ENCODE measurements around the gene TMCO2.

Gene TMCO2

DNA sequence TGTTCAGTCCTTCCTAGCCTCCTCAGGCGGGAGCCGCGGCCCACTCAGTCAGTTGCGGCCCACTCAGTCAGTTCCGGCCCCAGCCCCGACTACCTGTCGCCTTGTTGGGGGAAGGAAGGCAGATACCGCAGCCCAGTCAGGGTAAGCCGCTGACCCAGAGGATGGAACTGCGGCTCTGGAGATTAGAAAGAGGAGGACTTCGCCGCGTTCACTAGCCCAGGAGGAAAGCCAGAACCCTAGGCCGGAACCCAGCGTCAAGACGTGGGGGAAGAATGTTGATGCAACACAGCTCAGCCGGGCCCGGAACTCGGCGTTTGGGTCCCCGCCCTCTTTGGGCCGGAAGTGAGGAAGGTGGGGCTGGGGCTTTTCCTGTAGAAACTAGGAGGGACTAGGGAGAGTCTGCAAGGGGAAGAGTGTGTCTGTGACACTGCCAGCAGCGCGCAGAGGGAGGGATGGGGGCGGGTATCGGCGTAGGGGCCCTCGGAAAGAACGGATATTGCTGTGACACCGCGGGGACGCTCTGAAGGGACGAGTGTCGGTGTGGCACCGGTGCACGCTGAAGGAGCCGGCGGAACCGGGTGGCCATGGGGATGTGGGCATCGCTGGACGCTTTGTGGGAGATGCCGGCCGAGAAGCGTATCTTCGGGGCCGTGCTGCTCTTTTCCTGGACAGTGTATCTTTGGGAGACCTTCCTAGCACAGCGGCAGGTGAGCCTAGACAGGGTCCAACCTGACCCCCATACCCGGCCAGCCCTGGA is 10.1 kb downstream of the TMCO2 start, which contains the start of gene ZMPSTE24:
TSS of gene ZMPSTE24 (plus strand) at position 549 of the 757 bp plus-strand sequence. CDS start at position 585, 36 bp downstream.
- DNase-seq (ENCODE audit: low read depth in 2 of 2) = peak; percentile 88 to 91

DNA sequence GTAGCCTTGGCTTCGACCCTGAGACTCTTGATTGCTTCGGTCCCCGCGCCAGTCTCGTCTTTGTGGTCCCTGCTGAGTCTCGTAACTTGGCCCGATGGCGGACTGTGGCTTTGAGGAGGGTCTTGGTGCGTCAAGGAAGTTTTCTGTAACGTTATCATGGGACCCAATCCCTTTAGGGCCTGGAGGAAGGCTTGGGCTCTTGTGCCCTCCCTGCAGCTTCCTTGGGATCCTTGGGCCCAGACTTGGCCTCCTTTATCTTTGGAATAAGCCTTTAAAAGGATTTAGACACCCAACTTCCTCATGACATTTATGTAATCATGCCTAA is 10.7 kb downstream of the TMCO2 start:
- no peak for DNase-seq (ENCODE audit: low read depth in 2 of 2)

DNA sequence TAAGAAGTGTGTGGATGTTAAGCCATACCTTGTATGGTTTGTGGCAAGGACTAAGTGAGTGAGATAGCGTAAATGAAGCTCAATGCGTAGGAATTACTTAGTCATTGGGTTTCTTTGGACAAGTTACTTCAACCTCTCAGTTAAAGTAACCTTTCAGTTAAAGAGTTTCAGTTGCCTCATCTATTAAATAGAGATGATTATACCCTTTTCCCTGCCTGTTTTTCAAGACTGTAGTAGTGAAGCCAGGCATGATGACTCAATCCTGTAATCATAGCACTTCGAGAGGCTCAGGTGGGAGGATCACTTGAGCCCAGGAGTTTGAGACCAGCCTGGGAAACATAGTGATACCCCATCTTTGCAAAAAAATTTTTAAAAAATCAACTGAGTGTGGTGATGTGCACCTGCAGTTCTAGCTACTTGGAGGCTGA is 16.6 kb downstream of the TMCO2 start:
- no peak for DNase-seq (ENCODE audit: low read depth in 2 of 2)

DNA sequence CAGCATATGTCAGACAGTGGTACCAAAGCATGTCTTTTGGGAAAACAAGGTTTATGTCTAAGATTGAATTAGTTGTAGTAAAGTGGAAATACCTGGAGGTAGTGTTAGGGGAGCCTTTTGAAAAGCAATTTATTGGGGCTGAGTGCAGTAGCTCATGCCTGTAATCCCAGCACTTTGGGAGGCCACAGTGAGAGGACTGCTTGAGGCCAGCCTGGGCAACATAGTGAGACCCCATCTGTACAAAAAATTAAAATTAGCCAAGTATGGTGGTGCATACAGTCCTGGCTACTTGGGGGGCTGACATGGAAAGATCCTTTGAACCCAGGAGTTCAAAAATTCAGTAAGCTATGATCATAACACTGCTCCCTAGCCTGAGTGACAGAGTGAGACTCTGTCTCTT is 17.6 kb downstream of the TMCO2 start:
- no peak for DNase-seq (ENCODE audit: low read depth in 2 of 2)

DNA sequence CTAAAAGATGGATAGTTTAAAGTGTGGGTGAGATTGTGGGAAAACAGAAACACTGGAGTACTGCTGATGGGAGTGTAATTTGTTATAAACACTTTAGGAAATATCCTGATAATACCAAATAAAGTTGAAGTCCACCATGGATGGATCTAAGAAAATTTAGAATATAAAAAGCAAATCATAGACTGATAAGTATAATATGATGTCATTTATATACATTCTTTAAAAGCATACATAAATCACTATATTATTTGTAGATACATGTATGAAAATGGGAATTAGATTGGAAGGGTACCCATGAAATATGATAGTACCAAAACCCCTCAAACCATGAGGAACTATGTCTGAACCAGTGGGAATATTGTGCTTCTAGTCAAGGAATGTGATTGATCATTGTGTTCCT is 18.2 kb downstream of the TMCO2 start:
- no peak for DNase-seq (ENCODE audit: low read depth in 2 of 2)

DNA sequence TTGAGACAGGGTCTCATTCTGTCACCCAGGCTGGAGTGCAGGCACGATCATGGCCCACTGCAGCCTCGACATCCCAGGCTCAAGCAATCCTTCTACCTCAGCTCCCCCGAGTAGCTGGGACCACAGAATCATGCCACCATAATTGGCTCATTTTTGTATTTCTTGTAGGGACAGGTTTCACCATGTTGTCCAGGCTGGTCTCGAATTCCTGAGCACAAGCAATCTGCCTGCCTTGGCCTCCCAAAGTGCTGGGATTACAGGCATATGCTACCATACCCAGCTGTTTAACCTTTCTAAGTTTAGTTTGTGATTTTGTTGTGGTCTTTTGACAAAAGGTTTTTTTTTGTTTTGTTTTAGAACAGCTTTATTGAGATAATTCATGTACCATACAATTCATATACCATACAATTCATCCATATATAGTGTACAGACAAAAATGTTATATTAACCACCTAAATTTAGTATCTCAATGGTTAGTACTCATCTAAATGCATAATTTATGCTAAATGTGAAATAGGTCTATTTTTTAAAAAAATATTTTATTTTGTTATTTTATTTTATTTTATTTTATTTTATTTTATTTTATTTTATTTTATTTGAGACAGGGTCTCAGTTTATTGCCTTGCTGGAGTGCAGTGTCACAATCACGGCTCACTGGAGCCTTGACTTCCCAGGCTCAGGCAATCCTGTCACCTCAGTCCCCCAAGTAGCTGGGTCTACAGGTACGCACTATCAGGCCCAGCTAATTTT is 19.2 kb downstream of the TMCO2 start:
- no peak for DNase-seq (ENCODE audit: low read depth in 2 of 2)

DNA sequence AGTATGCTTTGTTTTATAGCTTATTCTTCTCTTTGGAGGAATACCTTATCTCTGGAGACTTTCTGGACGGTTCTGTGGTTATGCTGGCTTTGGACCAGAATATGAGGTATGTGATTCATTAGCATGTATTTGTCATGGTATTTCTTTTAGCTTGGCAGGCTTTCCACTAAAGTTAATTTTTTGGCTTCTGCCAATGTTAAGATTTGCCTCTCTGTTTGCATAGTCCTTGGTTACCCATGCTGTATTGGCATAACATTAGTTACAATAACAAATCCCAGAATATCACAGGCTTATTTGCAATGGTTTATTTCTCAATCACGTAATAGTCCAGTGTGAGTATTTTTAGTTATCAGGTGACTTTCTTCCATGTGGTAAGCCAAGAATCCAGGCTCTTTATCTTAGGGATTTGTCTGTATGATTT is 20.0 kb downstream of the TMCO2 start:
- DNase-seq (ENCODE audit: low read depth in 2 of 2) = no peak

DNA sequence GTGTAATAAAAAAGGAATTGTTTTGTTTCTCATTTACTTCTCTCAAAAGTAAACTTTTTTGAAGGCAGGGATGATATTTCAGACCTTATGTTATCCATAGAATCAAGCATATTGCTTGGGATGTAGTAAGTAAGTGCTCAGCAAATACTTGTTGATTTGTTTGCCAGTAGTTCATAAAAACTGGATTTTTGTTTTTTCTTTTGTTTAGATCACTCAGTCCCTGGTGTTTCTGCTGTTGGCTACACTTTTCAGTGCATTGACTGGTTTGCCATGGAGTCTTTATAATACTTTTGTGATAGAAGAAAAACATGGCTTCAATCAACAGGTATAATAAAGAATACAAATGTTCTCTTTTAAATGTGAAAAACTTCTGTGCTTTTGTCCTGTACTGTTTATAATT is 20.5 kb downstream of the TMCO2 start:
- DNase-seq (ENCODE audit: low read depth in 2 of 2) = no peak

DNA sequence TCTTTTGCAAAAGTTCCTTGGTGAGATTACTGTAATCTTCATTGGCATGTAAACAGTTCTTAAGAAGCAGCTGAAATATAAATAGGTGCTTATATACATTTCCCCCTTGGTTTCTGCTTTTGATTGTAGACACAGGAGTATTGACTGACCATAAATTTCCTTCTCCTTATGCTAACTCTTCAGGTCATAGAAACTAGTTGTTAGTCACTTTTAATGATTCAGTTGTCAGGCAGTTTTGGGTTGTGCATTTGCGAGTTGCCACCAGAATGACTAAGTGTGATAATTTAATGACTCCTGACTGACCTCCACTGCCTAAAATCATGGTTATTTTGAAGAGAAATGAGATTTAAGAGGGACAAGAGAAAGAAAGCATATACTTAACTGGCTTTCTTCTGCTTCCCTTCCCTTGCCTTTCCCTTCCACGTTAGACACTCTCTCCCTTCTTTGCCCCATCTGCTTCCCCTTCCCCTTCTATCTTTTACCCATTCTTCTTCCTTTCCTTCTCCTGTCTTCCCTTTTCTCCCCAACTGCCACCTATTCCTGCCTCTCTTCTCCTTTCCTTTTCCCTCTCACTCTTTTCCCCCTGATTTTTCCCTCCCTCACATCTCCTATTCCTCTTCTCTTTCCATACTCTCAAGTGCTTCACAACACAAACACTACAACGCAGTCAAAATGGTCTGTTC is 22.6 kb downstream of the TMCO2 start:
- no peak for DNase-seq (ENCODE audit: low read depth in 2 of 2)

DNA sequence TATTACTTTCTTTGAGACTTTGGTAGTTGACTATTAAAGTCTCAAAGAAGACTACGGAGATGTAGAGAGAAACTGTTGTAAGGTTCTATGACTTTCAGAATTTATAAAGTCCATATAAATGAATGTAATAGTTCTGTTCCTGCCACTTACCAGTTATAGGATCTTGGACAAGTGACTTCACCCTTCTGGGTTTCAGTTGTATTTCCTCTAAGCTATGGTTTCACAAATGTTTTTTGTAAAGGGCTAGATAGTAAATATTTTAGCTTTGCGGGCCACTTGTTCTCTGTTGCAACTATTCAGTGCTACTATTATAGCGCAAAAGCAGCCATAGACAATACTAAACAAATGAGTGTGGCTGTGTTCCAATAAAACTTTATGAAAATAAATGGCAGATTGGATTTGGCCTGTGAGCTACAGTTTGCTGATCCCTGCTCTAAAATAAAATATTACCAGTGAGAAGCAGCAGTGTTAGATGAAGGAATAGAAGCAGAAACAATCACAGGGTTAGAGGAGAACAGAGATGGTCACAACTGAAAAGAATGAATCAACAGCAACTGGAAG is 25.0 kb downstream of the TMCO2 start:
- no peak for DNase-seq (ENCODE audit: low read depth in 2 of 2)

DNA sequence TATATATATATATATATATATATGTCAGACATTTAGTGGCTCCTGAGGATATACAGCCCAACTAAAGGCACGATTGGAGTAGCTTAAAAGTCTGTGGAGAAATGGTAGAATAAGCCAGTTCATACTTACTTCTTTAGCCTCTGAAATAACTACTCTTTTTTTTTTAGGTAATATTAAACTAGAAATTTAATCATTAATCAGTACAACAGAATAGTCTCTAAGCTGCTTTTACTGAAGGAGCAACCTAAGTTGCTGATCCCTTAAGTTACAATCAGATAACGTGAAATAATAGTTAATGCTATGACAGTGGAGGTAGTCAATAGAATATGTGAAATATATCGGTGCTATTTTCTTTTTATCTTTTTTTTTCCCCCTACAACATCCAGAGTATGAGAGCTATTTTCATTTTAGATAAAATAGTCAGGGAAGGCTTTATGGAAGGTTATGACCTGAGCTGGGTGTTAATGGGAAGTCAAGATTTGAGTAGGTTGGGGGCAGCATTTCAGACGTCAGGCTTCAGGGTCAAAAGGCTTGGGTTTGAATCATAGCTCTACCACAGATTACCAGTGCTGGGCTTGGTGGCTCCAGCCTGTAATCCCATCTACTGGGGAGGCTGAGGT is 25.9 kb downstream of the TMCO2 start:
- DNase-seq (ENCODE audit: low read depth in 2 of 2) = no peak

DNA sequence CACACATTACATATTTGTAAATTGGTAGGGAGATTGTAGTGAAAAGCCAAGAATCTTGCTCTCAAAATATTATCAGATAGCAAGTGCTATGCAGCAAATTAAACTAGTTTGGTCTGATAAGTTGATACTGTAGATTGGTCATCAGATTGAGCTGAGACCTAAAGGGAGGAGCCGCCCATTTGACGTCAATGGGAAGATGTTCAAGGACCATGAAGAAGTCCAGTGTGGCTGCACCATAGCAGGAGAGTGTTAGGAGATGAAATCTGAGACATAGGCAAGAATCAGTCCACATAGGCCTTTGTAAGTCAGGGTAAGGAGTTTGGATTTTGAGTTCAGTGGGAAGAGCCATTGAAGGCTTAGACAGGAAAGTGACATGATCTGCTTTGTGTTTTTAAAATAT is 26.6 kb downstream of the TMCO2 start:
- DNase-seq (ENCODE audit: low read depth in 2 of 2) = no peak

DNA sequence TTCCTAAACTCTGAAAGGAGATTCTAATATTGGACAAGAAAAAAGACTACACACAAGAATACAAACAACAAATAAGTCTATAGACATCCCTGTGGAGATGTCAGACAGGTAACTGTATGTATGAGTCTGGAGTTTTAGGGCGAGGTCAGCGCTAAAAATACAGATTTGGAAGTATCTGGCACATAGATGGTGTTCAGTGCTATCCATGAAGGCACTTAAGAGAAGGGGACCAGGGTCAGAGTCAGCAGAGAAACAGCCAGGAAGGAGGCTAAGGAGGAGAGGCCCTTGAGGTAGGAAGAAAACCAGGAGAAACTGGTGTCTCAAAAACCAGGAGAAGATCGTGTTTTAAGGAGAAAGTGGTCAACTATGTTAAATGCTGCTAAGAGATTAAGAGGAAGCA is 28.4 kb downstream of the TMCO2 start:
- no peak for DNase-seq (ENCODE audit: low read depth in 2 of 2)

DNA sequence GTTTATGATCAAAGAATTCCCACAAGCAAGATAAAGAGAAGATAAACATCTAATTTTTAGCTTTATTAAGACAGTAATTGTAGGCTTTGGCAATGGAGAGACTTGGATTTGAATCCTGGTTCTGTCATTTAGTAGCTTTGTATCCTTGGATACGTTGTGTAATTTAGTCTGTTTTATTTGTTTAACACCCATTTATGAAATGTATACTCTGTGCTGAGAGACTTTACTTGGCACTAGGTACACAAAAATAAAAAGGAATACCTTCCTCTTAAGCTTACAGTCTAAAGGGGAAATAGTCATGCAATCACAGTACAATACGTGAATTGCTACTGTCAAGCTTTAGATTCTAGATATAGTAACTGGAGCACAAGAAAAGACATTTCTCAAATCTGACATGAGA is 34.1 kb downstream of the TMCO2 start:
- no peak for DNase-seq (ENCODE audit: low read depth in 2 of 2)

DNA sequence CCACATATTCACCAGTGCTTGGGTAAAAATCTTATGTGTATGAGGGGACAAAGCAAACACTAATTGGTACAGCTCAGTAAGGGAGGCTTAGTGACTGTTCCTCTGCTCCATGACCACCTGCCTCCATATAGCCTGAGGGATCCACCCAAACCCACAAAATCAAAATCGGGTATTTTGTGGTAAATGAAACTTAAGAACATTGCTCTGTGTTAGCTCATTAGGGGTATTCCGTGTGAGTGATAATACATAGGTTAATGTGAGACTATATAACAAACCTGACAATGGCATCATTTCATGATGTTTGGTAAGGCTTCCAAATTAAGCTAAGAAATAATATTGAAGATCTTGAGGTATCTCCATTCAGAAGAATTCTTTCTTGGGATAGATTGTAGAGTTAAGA is 43.6 kb downstream of the TMCO2 start:
- no peak for DNase-seq (ENCODE audit: low read depth in 2 of 2)

DNA sequence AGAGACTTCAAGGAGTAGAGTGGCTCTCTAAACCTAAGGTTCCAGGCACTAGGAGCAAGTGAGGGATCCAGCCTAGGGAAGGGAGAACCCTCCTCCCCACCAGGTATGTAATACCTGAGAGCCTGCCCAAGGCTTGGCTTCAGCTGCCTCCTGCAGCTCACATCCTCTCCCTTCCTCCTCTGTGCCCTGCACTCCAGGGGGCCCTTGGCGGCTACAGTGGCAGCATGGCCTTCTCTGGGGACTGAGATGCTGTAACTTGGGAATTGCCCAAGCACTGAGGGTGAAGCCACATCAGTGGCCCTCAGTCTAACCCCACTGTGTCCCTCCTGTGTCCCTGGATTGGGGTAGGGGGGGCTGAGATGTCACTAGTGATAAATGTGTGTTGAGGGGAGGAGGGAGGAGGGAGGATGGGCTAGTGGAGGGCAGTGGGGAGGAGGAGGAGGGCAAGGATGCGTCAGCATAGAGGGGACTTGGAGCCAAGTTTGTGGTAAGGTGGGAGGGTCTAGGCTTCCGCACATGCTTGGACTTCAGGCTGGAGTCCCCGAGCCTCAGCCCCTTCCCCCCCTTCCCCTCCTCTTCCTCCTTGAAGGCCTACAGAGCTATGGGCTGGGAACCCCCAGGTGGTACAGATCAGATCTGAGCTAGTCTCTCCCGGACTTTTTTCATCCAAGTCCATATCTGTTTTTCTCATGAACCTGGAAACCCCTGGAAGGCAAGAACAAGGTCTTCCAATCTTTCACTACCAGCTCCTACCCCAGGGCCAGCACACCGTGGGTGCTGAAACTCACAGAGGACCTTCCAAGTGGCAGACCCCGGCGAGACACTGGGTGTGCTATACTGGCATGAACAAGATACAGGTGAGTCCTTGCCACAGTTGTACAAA is 51.9 kb downstream of the TMCO2 start:
- DNase-seq (ENCODE audit: low read depth in 2 of 2) = no peak

DNA sequence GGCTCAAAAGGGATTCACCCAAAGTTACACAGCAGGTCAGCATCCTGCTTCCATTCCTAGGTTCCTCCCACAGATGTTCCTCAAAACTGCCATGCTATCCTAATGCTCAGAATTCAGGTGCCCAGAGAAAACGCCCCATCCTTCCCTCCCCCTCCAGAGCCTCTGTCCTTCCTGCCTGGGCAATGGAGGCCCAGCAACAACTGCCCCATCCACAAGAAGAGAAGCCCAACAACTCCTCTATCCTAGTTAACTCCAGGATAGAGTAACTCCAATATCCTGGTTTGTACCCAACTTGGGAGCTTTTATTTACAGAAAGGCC is 52.5 kb downstream of the TMCO2 start:
- DNase-seq (ENCODE audit: low read depth in 2 of 2) = no peak

DNA sequence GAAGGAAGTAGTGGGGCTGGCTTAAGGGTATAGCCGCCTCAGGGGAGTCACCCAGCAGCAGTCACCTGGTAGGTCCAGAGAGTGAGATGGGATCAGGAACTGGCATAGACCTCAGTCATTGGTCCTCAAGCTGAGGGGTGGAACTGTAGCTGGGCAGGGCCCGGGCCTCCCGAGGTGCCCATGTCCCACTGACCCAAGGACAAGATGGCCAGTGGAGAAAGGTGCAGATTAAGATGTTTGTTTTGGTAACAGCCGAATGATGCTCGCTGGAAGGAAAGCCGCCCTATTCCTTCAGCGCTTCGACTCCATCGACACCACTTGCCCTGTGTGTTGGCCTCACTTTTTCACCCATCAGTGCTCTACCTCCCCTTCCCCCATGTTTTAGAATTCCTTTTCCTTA is 52.9 kb downstream of the TMCO2 start:
- no peak for DNase-seq (ENCODE audit: low read depth in 2 of 2)

DNA sequence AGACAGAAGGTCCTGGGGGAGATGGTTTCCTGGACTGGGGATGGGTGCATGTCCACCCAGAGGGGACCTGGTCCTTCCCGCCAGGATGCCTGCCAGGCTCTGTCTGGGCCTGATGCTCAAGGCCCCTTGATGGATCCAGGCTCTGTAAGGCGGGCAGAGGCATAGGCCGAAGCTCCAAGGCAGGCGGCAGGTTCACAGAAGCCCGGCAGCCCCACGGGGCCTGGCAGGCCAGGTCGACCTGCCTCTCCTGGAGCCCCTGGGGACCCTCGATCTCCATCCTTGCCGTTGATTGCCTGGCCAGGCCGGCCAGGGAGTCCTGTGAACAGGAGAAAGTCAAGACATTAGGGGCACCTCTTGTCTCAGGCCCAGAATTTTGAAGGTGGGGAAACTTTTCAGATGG is 53.3 kb downstream of the TMCO2 start:
- DNase-seq (ENCODE audit: low read depth in 2 of 2) = no peak
